Thoracic aorta endothelial cell (primary cell): ENCODE measurements around the gene OR2A12. TPM values are rescaled to one million over a fixed set of nuclear protein-coding genes. Genes with fewer than 3 reads are reported as not detected.

Experiments used
- small RNA-seq: library from RNA; depleted of rRNA; stranded (forward); fragments of <200 nt; gene quantifications from one replicate; pipeline ENCODE3, GENCODE V24; 2012
- total RNA-seq: library from RNA; depleted of rRNA; stranded (reverse); fragments of >200 nt; gene quantifications from 2 replicates; pipeline ENCODE4 v1.2.3, GENCODE V29; 2012

OR2A12 gene
- not detected in 2 replicates for total RNA-seq

GRCh38 chr7:144085978-144086377 is at the start of gene OR2A12:
TSS of gene OR2A12 (plus strand) at chr7:144086278. CDS start at chr7:144095108, 8,830 bp downstream.

GRCh38 chr7:144048648-144049047 is 37.4 kb upstream of the OR2A12 start, which contains the start of gene OR2A5:
TSS of gene OR2A5 (plus strand) at chr7:144048948. CDS start at chr7:144050402, 1,454 bp downstream.

GRCh38 chr7:144069511-144069910 is 16.6 kb upstream of the OR2A12 start, which contains the start of gene OR2A25:
TSS of gene OR2A25 (plus strand) at chr7:144069811. CDS start at chr7:144074220, 4,409 bp downstream.

GRCh38 chr7:144109283-144109682 is 23.2 kb downstream of the OR2A12 start, which contains the start of gene OR2A2:
TSS of gene OR2A2 (plus strand) at chr7:144109583. CDS start at chr7:144109583, 0 bp downstream.

GRCh38 chr7:144122876-144123275 is 36.8 kb downstream of the OR2A12 start, which contains the start of gene OR2A14:
TSS of gene OR2A14 (plus strand) at chr7:144123176. CDS start at chr7:144129113, 5,937 bp downstream.

Small RNAs within 50 kb of the gene (small RNA-seq; reads per million reads assigned to genes)
- gene OR2A41P, result not detected

Other genes starting within 250 kb of the OR2A12 start
- gene TCAF1, start 184.1 kb upstream of the OR2A12 start, total RNA-seq, result 45.1 and 48.7 TPM in 2 replicates
- gene OR2F2, start 151.0 kb upstream of the OR2A12 start, total RNA-seq, result not detected in 2 replicates
- gene OR2F1, start 131.4 kb upstream of the OR2A12 start, total RNA-seq, result not detected in 2 replicates
- gene OR6B1, start 86.0 kb upstream of the OR2A12 start, total RNA-seq, result not detected in 2 replicates
- not detected in 2 replicates for gene OR2A5, start 37.3 kb upstream of the OR2A12 start, total RNA-seq
- not detected in 2 replicates for gene OR2A25, start 16.5 kb upstream of the OR2A12 start, total RNA-seq
- gene OR2A2, start 23.3 kb downstream of the OR2A12 start, total RNA-seq, result not detected in 2 replicates
- gene OR2A14, start 36.9 kb downstream of the OR2A12 start, total RNA-seq, result not detected in 2 replicates
- 0.22 and 1.1 TPM in 2 replicates for gene CTAGE4, start 97.2 kb downstream of the OR2A12 start, total RNA-seq
- 0.53 and 1.1 TPM in 2 replicates for gene ARHGEF35, start 109.6 kb downstream of the OR2A12 start, total RNA-seq
- 0.07 TPM in 1 of 2 replicates, not detected in the other for gene OR2A42, start 153.3 kb downstream of the OR2A12 start, total RNA-seq
- 0.27 and 0.65 TPM in 2 replicates for gene OR2A7, start 178.5 kb downstream of the OR2A12 start, total RNA-seq
- 0.65 TPM in 1 of 2 replicates, not detected in the other for gene CTAGE8, start 183.0 kb downstream of the OR2A12 start, total RNA-seq
- 0.22 TPM in 1 of 2 replicates, not detected in the other for gene OR2A1, start 226.1 kb downstream of the OR2A12 start, total RNA-seq